AG09319 (cell line): Measurements from ENCODE around the gene ALKBH5.

ENCODE experiments used
- DNase-seq: peaks from one replicate; pipeline ENCODE4 v3.0.0-alpha.2; 2010; ENCODE audit warnings: low read depth; ENCODE audit errors: extremely low read depth
- CTCF ChIP-seq: IDR thresholded peaks from 2 replicates; pipeline ENCODE4 v1.5.1; 2011; ENCODE audit warnings: low read depth, mild to moderate bottlenecking, inconsistent platforms, low read length, moderate library complexity

ALKBH5 gene

DNA sequence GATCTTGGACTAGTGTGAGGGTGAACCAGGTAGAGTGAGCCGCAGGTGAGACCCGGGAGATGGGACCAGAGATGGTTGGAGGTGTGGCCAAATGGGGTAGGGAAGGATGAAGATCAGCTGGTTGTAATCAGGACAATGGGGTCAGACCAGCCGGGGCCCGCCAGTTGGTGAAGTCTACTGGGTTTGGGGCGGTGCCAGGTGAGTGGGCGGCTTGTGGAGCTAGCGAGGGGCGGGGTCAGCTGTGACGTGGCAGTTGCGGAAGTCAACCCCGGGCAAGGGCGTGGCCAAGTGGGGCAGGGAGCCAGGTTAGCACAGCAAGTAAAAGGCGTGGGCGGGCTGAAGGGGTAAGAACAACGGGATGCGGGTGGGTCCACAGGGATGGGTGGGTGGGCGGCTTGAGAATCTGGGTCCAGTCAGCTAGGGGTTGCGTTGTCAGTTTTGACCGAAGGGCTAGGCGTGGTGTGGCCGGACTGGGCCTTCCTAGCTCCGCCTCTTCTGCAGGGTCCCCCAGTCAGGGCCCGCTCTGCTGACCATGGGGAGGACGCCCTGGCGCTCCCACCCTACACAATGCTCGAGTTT lies 25.5 kb upstream of the ALKBH5 start:
- no peak for TF ChIP-seq CTCF

GRCh38 chr17:18159551-18160120 lies 24.0 kb upstream of the ALKBH5 start:
- DNase-seq = no peak
- no peak for TF ChIP-seq CTCF

More for the DNA sequence above, 25.5 kb upstream of the ALKBH5 start:
- peak; percentile 75 for DNase-seq

DNA sequence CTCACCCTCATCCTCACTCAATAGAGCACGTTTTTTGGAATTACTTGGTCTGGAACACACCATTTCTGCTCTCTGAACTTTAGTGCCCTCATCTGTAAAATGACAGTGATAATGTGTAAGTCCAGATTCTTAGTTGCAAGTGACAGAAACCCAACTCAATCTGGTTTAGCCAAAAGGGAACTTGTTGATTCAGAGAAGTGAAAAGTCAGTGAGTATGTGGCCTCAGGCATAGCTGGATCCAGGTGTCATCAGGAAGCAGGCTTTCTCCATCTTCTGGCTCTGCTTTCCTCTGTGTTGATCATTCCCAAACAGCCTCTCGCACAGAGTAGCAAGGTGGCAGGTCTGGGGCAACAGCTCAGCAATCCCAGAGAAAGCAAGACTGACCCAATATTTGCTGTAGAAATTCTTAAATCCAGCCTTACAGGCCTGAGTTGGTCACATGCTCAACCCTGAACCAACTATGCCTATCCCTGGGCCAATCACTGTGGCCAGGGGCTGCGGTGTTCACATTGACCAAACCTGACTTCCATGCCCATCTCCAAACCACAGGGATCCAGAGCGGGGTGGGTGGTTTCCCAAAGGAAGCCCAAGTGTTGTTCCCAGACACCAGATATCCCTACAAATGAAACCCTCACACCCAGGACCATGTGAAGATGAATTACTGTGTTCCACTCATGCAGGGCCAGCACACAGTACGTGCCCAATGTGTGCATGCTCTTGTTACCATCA lies 23.3 kb upstream of the ALKBH5 start:
- no peak for TF ChIP-seq CTCF

DNA sequence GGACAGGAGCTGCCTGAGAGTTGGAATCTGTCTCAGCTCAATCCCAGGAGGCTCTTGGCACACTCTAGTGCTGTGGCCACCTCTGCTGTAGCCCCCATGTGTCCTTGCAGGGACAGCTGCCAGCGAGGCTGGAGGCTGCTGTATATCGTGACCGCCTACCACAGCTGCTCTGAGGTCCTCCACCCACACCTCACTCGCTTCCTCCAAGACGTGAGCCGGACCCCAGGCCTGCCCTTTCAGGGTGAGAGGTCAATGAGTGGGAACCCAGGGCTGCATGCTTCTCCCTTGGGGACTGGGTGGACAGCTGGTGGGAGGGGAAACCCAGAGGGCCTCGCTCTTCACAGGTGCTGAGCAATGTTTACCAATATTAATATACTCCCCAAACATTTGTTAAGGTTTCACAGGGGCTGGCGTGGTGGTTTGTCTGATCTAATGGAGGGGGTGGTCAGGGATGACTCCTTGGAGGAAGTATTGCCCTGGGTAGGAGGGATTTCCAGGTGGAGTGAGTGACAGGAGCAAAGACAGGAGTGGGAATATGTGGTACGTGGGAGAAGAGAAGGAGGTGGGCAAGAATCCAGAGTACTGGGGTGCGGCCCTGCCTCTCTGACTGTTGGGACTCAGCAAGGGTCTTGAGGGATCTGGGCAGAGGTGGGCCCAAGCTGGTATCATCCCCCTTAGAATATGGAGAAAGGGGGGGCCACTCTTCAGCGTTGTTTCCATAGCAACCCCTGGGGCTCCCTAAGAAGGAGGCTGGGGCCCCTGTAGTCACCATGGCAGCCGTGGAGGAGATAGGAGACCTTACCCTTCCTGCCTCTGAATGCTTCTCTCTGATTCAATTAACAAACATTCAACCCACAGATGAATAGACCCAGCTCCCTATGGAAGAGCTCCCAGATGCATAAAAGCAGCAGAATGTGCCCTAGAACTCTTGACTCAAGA lies 22.2 kb upstream of the ALKBH5 start:
- DNase-seq = no peak
- no peak for TF ChIP-seq CTCF

More for the DNA sequence above, 23.3 kb upstream of the ALKBH5 start:
- DNase-seq = no peak

GRCh38 chr17:18163547-18163946 lies 20.1 kb upstream of the ALKBH5 start:
- no peak for DNase-seq
- TF ChIP-seq CTCF = no peak

DNA sequence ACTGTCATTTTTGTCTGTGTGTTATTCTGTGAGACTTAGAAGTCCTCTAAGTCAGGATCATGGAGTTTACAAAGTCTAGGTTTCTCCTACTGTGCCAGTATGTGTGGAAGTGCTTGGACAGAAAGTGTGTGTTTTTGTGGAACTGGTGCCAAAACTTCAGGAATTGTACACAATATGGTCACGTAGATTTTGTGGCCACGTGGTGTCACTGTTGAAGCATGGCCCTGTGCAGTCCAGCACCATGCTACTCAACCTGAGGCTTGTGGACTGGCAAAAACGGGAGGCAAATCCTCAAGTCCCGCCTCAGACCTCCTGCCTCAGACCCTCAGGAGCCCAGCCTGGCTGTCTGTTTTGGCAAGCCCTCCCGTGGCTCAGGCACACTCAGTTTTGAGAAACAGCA lies 16.7 kb upstream of the ALKBH5 start:
- no peak for DNase-seq
- no peak for TF ChIP-seq CTCF
